Measurements from ENCODE around the gene ATP8A1. TPM values are rescaled to one million over a fixed set of nuclear protein-coding genes. Genes with fewer than 3 reads are reported as not detected.

The ATP8A1 gene
- total and polyA plus RNA-seq, 8 donors = 4.8 to 15.3 (median 10.8) TPM

GRCh38 chr4:42531341-42532030 is 125.4 kb downstream of the ATP8A1 start:
- FAIRE-seq = no peak
- no peak for ATAC-seq

GRCh38 chr4:42523066-42523718 is 133.7 kb downstream of the ATP8A1 start:
- no peak for FAIRE-seq

More at GRCh38 chr4:42531341-42532030, 125.4 kb downstream of the ATP8A1 start:
- TF ChIP-seq CTCF (IDR thresholded peaks at IDR 0.05) = no peak
- DNase-seq = no peak
- intact Hi-C loops (cut with DNase I) = no loop called here
- H3K9me3 ChIP-seq = no peaks in the 10 kb centered on the region
- no peak overlapping the region for H3K4me3 ChIP-seq
- H3K27ac ChIP-seq = no peak overlapping the region
- no peaks in the 10 kb centered on the region for H3K4me1 ChIP-seq
- H3K36me3 ChIP-seq = no peaks in the 10 kb centered on the region
- 95 to 98% methylated on average over 4 of the region's 4 CpGs for WGBS, 2 donors
- no peaks in the 10 kb centered on the region for H3K27me3 ChIP-seq

GRCh38 chr4:42519803-42520417 is 137.0 kb downstream of the ATP8A1 start:
- peak in 3 of 4 donors; percentile 74 to 84 (median 74) for ATAC-seq
- no peaks in the 10 kb centered on the region for H3K4me1 ChIP-seq
- no peak overlapping the region for H3K4me3 ChIP-seq
- no peaks in the 10 kb centered on the region for H3K9me3 ChIP-seq
- FAIRE-seq = peak; percentile 91
- intact Hi-C loops (cut with DNase I) = loop anchor here in 2 of 3 donors (10.0 kb wide), 1 partner anchor 155 kb away; no protein-coding TSS in a partner anchor
- peak; percentile 26 to 63 (median 46) for TF ChIP-seq CTCF (IDR thresholded peaks at IDR 0.05)
- H3K27me3 ChIP-seq = no peaks in the 10 kb centered on the region
- H3K36me3 ChIP-seq = peaks cover 0 to 15% (median 0%) of the 10 kb centered on the region in 3 donors
- no peak overlapping the region for H3K27ac ChIP-seq
- 21 to 24% methylated on average over 3 of the region's 3 CpGs for WGBS, 2 donors
- DNase-seq = peak in 2 of 6 donors; percentile 9 to 53

More at GRCh38 chr4:42523066-42523718, 133.7 kb downstream of the ATP8A1 start:
- no peak overlapping the region for H3K27ac ChIP-seq
- no peak for DNase-seq
- H3K4me3 ChIP-seq = no peak overlapping the region
- intact Hi-C loops (cut with DNase I) = loop anchor here in 1 of 3 donors (10.0 kb wide), 1 partner anchor 158 kb away; no protein-coding TSS in a partner anchor
- TF ChIP-seq CTCF (IDR thresholded peaks at IDR 0.05) = no peak
- H3K9me3 ChIP-seq = no peaks in the 10 kb centered on the region
- no peaks in the 10 kb centered on the region for H3K27me3 ChIP-seq
- 70 to 73% methylated on average over 3 of the region's 3 CpGs for WGBS, 2 donors
- H3K4me1 ChIP-seq = no peaks in the 10 kb centered on the region
- peaks cover 0 to 15% (median 0%) of the 10 kb centered on the region in 3 donors for H3K36me3 ChIP-seq
- no peak for ATAC-seq

GRCh38 chr4:42515156-42515884 is 141.6 kb downstream of the ATP8A1 start:
- TF ChIP-seq CTCF (IDR thresholded peaks at IDR 0.05) = no peak
- Histone ChIP-seq H3K4me3 (no peak overlapping the region), H3K27ac (no peak overlapping the region), H3K27me3 (no peaks in the 10 kb centered on the region), H3K9me3 (no peaks in the 10 kb centered on the region), H3K36me3 (no peaks in the 10 kb centered on the region), H3K4me1 (no peaks in the 10 kb centered on the region)
- ATAC-seq (no peak), FAIRE-seq (no peak), DNase-seq (no peak)
- intact Hi-C loops (cut with DNase I) = loop anchor here in 1 of 3 donors (10.0 kb wide), 1 partner anchor 151 kb away; no protein-coding TSS in a partner anchor
- 79 to 87% methylated on average over 5 of the region's 5 CpGs for WGBS, 2 donors
